Measurements from ENCODE around the gene CDKN2AIPNL. TPM values are rescaled to one million over a fixed set of nuclear protein-coding genes. Genes with fewer than 3 reads are reported as not detected.

The CDKN2AIPNL gene
- total and polyA plus RNA-seq, 2 of the 13 experiments (the other 11 are each of a cell fraction or from before 2014, with no cell fraction given): 17.4 to 46.5 TPM

GRCh38 chr5:134413046-134413445 lies 1.4 kb upstream of the CDKN2AIPNL start (continued):
- TF ChIP-seq ZNF770 (CRISPR knock-in tag; IDR thresholded peaks at IDR 0.05) (no peak), ZNF484 (CRISPR knock-in tag; IDR thresholded peaks at IDR 0.05; ENCODE audit: borderline replicate concordance, low read depth) (no peak)

- Histone ChIP-seq H3K36me3 (replicated peaks in 1 of 2; ENCODE audit: control insufficient read depth in 1 of 2, insufficient read depth in 2 of 2, low read length in 2 of 2) (peaks cover 0 to 1% of the 10 kb centered on the region in 2 experiments; a peak in 3 of 5 replicates), H3K27ac (ENCODE audit: extremely low read length, insufficient read depth, low read length) (peak overlapping the region; percentile 96), H3K79me2 (ENCODE audit: insufficient read depth, low read length) (peaks cover 26% of the 10 kb centered on the region), H3K27me3 (ENCODE audit: control insufficient read depth in 1 of 2, insufficient read depth in 2 of 2, low read length in 2 of 2) (no peaks in the 10 kb centered on the region; a peak in 1 of 5 replicates), H3K4me3 (replicated peaks in 1 of 3; ENCODE audit: insufficient read depth in 1 of 3, low read depth in 2 of 3, low read length in 3 of 3) (peak overlapping the region; percentile 90 to 95 (median 94)), H3K4me1 (ENCODE audit: insufficient read depth, low read length) (peaks cover 58% of the 10 kb centered on the region), H4K20me1 (ENCODE audit: insufficient read depth, low read length) (no peaks in the 10 kb centered on the region), H3K4me2 (ENCODE audit: low read depth, low read length) (peak overlapping the region; percentile 83), H2AFZ (ENCODE audit: low read length) (no peak overlapping the region), H3K9ac (ENCODE audit: insufficient read depth, low read depth, low read length) (peak overlapping the region; percentile 78), H3K9me3 (ENCODE audit: low read length) (no peaks in the 10 kb centered on the region)
- ATAC-seq (no peak), FAIRE-seq (no peak), DNase-seq (ENCODE audit: low spot score) (no peak)
- no peak for TF ChIP-seq LRRFIP1 (CRISPR knock-in tag; conservative IDR thresholded peaks at IDR 0.05)
- TF ChIP-seq ARID2 (CRISPR knock-in tag; IDR thresholded peaks at IDR 0.05; ENCODE audit: borderline replicate concordance): peak; percentile 84
- TF ChIP-seq ESRRA (CRISPR knock-in tag; IDR thresholded peaks at IDR 0.05; ENCODE audit: low read depth): no peak
- peak; percentile 73 for TF ChIP-seq ZNF629 (CRISPR knock-in tag; conservative IDR thresholded peaks at IDR 0.05)
- in situ Hi-C loops (cut with HindIII; ENCODE audit: extremely low pct_ligation_motif_present, low pct_unique_long_range_greater_than_20kb) (loop anchor here (5.0 kb wide), 1 partner anchor 101 kb away; no protein-coding TSS in a partner anchor), intact Hi-C loops (cut with micrococcal nuclease; ENCODE audit: unreplicated experiment) (loop anchor here (5.0 kb wide), 2 partner anchors 39 to 166 kb away; partner anchors contain the start of gene UBE2B)
- TSS peak; percentile 69 for BruUV-seq (replicated peaks)
- POLR2A ChIA-PET: interaction anchor here (0.9 to 8.7 kb wide), 11 partner anchors 15 to 186 kb away, joined by 3 to 127 read pairs (median 5); partner anchors contain the start of genes JADE2 and PPP2CA
- WGBS (ENCODE audit: low lambda C conversion rate): 2% methylated on average over 8 of the region's 9 CpGs
- CTCF ChIA-PET (ENCODE audit: low intra/inter-chr PET ratio, low total read pairs): interaction anchor here (1.5 to 2.1 kb wide), 2 partner anchors 101 to 166 kb away, joined by 11 to 12 read pairs; no protein-coding TSS in a partner anchor
These were observed 494 bp downstream of the CDKN2AIPNL start for GRCh38 chr5:134411228-134411545.

Data from HepG2 (cell line).